ENCODE results near the gene ITSN1.

ITSN1 gene

GRCh38 chr21:33677450-33677849 is 35.1 kb downstream of the ITSN1 start:
- no peaks in the 10 kb centered on the region for H3K27me3 ChIP-seq
- TF ChIP-seq CTCF (IDR thresholded peaks at IDR 0.05), result no peak

GRCh38 chr21:33680870-33681269 is 38.6 kb downstream of the ITSN1 start:
- Histone ChIP-seq H3K9me3 (no peaks in the 10 kb centered on the region), H3K36me3 (no peaks in the 10 kb centered on the region), H3K4me1 (ENCODE audit: control insufficient read depth in 1 of 2, insufficient read depth in 1 of 2, low read depth in 1 of 2, low read length in 1 of 2) (no peaks in the 10 kb centered on the region), H3K27ac (no peak overlapping the region), H3K4me3 (ENCODE audit: low read depth in 1 of 2, low read length in 1 of 2) (no peak overlapping the region), H3K27me3 (no peaks in the 10 kb centered on the region)
- no peak for TF ChIP-seq CTCF (IDR thresholded peaks at IDR 0.05)

More at GRCh38 chr21:33677450-33677849, 35.1 kb downstream of the ITSN1 start:
- H3K27ac ChIP-seq, result no peak overlapping the region
- no peaks in the 10 kb centered on the region for H3K4me1 ChIP-seq (ENCODE audit: control insufficient read depth in 1 of 2, insufficient read depth in 1 of 2, low read depth in 1 of 2, low read length in 1 of 2)
- H3K4me3 ChIP-seq (ENCODE audit: low read depth in 1 of 2, low read length in 1 of 2), result no peak overlapping the region
- H3K9me3 ChIP-seq, result no peaks in the 10 kb centered on the region
- H3K36me3 ChIP-seq, result no peaks in the 10 kb centered on the region

- Histone ChIP-seq H3K4me3 (ENCODE audit: low read depth in 1 of 2, low read length in 1 of 2) (no peak overlapping the region), H3K9me3 (no peaks in the 10 kb centered on the region)
Measured at GRCh38 chr21:33682992-33683627, 40.8 kb downstream of the ITSN1 start.

GRCh38 chr21:33684068-33684467 is 41.8 kb downstream of the ITSN1 start:
- Histone ChIP-seq H3K9me3 (no peaks in the 10 kb centered on the region), H3K36me3 (no peaks in the 10 kb centered on the region), H3K27ac (no peak overlapping the region), H3K4me3 (ENCODE audit: low read depth in 1 of 2, low read length in 1 of 2) (no peak overlapping the region), H3K27me3 (no peaks in the 10 kb centered on the region), H3K4me1 (ENCODE audit: control insufficient read depth in 1 of 2, insufficient read depth in 1 of 2, low read depth in 1 of 2, low read length in 1 of 2) (no peaks in the 10 kb centered on the region)
- no peak for TF ChIP-seq CTCF (IDR thresholded peaks at IDR 0.05)

More at GRCh38 chr21:33682992-33683627, 40.8 kb downstream of the ITSN1 start:
- Histone ChIP-seq H3K27me3 (no peaks in the 10 kb centered on the region), H3K36me3 (no peaks in the 10 kb centered on the region), H3K27ac (no peak overlapping the region), H3K4me1 (ENCODE audit: control insufficient read depth in 1 of 2, insufficient read depth in 1 of 2, low read depth in 1 of 2, low read length in 1 of 2) (no peaks in the 10 kb centered on the region)
- TF ChIP-seq CTCF (IDR thresholded peaks at IDR 0.05), result no peak

- Histone ChIP-seq H3K27ac (no peak overlapping the region), H3K4me3 (ENCODE audit: low read depth in 1 of 2, low read length in 1 of 2) (no peak overlapping the region), H3K4me1 (ENCODE audit: control insufficient read depth in 1 of 2, insufficient read depth in 1 of 2, low read depth in 1 of 2, low read length in 1 of 2) (no peaks in the 10 kb centered on the region)
Measured at GRCh38 chr21:33684923-33685560, 42.7 kb downstream of the ITSN1 start.

More at GRCh38 chr21:33684923-33685560, 42.7 kb downstream of the ITSN1 start:
- Histone ChIP-seq H3K36me3 (no peaks in the 10 kb centered on the region), H3K9me3 (no peaks in the 10 kb centered on the region), H3K27me3 (no peaks in the 10 kb centered on the region)
- TF ChIP-seq CTCF (IDR thresholded peaks at IDR 0.05), result no peak
